Measurements from ENCODE around the gene AMACR.
"Not testable (repeated sequence)": the region's sequence is repeated elsewhere in the genome, so short reads cannot be mapped to it uniquely, and the experiment has no call there.

Gene AMACR

GRCh38 chr5:33968211-33969005 lies 39.4 kb downstream of the AMACR start:
- no peak for DNase-seq (ENCODE audit: low read depth)

- no peak for DNase-seq (ENCODE audit: low read depth)
Measured at GRCh38 chr5:33966805-33967204, 41.0 kb downstream of the AMACR start.

GRCh38 chr5:33964132-33964700 lies 43.6 kb downstream of the AMACR start:
- no peak for DNase-seq (ENCODE audit: low read depth)

GRCh38 chr5:33958176-33958575 lies 49.7 kb downstream of the AMACR start:
- no peak for DNase-seq (ENCODE audit: low read depth)

- no peak for DNase-seq (ENCODE audit: low read depth)
Measured at GRCh38 chr5:33957577-33958150, 50.2 kb downstream of the AMACR start.

- DNase-seq (ENCODE audit: low read depth) = not testable (repeated sequence)
Measured at GRCh38 chr5:33952175-33952574, 55.7 kb downstream of the AMACR start.

- DNase-seq (ENCODE audit: low read depth) = no peak
Measured at GRCh38 chr5:33944543-33945132, 63.2 kb downstream of the AMACR start.

- DNase-seq (ENCODE audit: low read depth) = no peak
Measured at GRCh38 chr5:33941090-33941489, 66.8 kb downstream of the AMACR start.

- DNase-seq (ENCODE audit: low read depth) = no peak
Measured at GRCh38 chr5:33939556-33940262, 68.1 kb downstream of the AMACR start.

- DNase-seq (ENCODE audit: low read depth) = no peak
Measured at GRCh38 chr5:33938881-33939280, 69.0 kb downstream of the AMACR start.

GRCh38 chr5:33938507-33938796 lies 69.4 kb downstream of the AMACR start:
- no peak for DNase-seq (ENCODE audit: low read depth)

GRCh38 chr5:33937707-33938506 lies 69.9 kb downstream of the AMACR start:
- no peak for DNase-seq (ENCODE audit: low read depth)

GRCh38 chr5:33937017-33937706 lies 70.7 kb downstream of the AMACR start:
- no peak for DNase-seq (ENCODE audit: low read depth)

GRCh38 chr5:33936381-33937016 lies 71.4 kb downstream of the AMACR start, which contains the start of gene RXFP3:
Gene RXFP3, plus strand, starts transcription at chr5:33936386. Its CDS starts 355 bp downstream, at chr5:33936741.
- DNase-seq (ENCODE audit: low read depth) = no peak

Measured in activated gamma-delta T cell treated with anti-CD3 and anti-CD28 coated beads, Interleukin-2, amount 50 U/mL, for 16 hours (primary cell).